Skin of body (tissue), 2 donors: Measurements from ENCODE around the gene HS2ST1. TPM values are rescaled to one million over a fixed set of nuclear protein-coding genes. Genes with fewer than 3 reads are reported as not detected.

Experiments
- DNase-seq: peaks from one replicate; lab custom pipeline; 2025; lab: John Stamatoyannopoulos, UW
- total RNA-seq: library from RNA; depleted of rRNA; stranded (reverse); fragments of >200 nt; gene quantifications from one replicate; pipeline ENCODE4 v1.2.3, GENCODE V29; 2014

HS2ST1 gene
- total RNA-seq, 1 donor from 2014 or later: 20.2 TPM

- DNase-seq: no peak
Observed at GRCh38 chr1:87135329-87135712, 220.9 kb downstream of the HS2ST1 start.

- DNase-seq: no peak
Observed at GRCh38 chr1:87136607-87137341, 222.3 kb downstream of the HS2ST1 start.

GRCh38 chr1:87137342-87137739, 222.9 kb downstream of the HS2ST1 start:
- DNase-seq: no peak

GRCh38 chr1:87140831-87141540, 226.6 kb downstream of the HS2ST1 start:
- no peak for DNase-seq

GRCh38 chr1:87141556-87141955, 227.1 kb downstream of the HS2ST1 start:
- no peak for DNase-seq

- no peak for DNase-seq
Observed at GRCh38 chr1:87143413-87144135, 229.1 kb downstream of the HS2ST1 start.

GRCh38 chr1:87144316-87144895, 230.0 kb downstream of the HS2ST1 start:
- no peak for DNase-seq

- DNase-seq: no peak
Observed at GRCh38 chr1:87144981-87145380, 230.5 kb downstream of the HS2ST1 start.

GRCh38 chr1:87146538-87146937, 232.1 kb downstream of the HS2ST1 start:
- DNase-seq: no peak

GRCh38 chr1:87146986-87147385, 232.6 kb downstream of the HS2ST1 start:
- DNase-seq: no peak

- DNase-seq: no peak
Observed at GRCh38 chr1:87147851-87148250, 233.4 kb downstream of the HS2ST1 start.

GRCh38 chr1:87148661-87149060, 234.2 kb downstream of the HS2ST1 start:
- DNase-seq: no peak

- peak; percentile 44 for DNase-seq
Observed at GRCh38 chr1:87149241-87150041, 235.0 kb downstream of the HS2ST1 start.

- peak; percentile 19 for DNase-seq
Observed at GRCh38 chr1:87150143-87150542, 235.7 kb downstream of the HS2ST1 start.

- DNase-seq: peak; percentile 26
Observed at GRCh38 chr1:87151500-87152421, 237.3 kb downstream of the HS2ST1 start.

GRCh38 chr1:87154384-87154783, 239.9 kb downstream of the HS2ST1 start:
- no peak for DNase-seq

- DNase-seq: peak; percentile 36
Observed at GRCh38 chr1:87155170-87155569, 240.7 kb downstream of the HS2ST1 start.

GRCh38 chr1:87155648-87156047, 241.2 kb downstream of the HS2ST1 start:
- no peak for DNase-seq

- DNase-seq: no peak
Observed at GRCh38 chr1:87156124-87156523, 241.7 kb downstream of the HS2ST1 start.

GRCh38 chr1:87159378-87159915, 245.0 kb downstream of the HS2ST1 start:
- no peak for DNase-seq
